Middle frontal gyrus (tissue), 1 donor: ENCODE data around the gene SAP30BP.

Experiments used
- DNase-seq: peaks from one replicate; pipeline ENCODE4 v3.0.0-alpha.2; 2015; ENCODE audit warnings: low spot score; ENCODE audit errors: extremely low spot score

SAP30BP gene

DNA sequence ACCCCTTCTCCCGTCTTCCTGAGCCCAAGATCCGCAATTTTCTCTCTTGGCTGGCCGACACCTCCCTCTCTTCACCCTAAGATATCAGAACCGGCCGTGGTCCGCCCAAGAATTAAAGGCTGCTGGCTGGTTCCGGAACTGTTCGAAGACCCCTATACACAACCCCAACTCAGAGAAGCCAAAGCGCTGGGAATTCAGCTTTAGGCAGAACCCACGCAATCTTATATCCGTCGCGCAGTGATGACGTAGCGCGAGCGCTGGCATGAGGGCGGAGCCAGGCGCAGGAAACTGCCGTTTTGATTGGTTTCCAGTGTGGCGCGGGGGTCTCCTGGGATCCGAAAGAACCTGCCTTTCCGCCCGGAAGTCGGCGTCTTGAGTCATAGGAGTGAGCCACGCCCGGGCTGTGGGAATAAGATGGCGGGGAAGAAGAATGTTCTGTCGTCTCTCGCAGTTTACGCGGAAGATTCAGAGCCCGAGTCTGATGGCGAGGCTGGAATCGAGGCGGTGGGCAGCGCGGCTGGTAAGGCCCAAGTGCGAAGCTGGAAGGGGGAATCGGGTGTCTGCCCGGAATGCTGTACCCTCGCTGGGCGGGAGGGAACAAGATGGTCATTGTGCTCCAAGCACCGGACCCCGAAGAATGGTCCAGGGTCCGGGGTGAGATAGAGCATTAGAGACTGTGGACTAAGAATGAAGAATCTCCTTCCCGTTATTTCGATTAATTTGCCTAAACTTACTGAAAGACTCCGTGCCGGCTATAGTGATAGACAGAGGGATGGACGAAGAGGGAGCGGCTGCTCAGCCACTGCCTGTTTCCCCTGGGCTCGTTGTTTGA is at the start of gene SAP30BP, which contains the start of gene RECQL5:
SAP30BP (plus strand) TSS at position 380 of the 832 bp plus-strand sequence; CDS start at position 415, 35 bp downstream.
RECQL5 (minus strand) TSS at position 196 of the 832 bp plus-strand sequence. CDS start 597 bp downstream, outside the sequence.
- peak; percentile 97 for DNase-seq

DNA sequence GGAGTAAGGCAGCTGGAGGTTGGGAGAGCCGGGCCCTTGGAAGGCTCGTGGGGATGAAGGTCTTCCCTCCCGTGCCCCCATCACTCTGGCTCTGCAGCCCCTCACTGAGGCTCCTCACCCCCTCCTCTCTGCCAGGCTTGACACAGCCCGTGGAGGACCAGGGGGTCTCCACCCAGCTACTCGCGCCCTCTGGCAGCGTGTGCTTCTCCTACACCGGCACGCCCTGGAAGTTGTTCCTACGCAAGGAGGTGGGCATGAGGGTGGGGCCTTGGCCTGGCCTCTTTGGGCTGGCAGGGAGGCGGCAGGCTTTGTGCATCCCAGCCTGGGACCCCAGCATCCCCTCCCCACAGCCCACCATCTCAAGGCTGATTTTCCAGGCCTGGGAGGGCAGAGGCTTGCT is 49.5 kb upstream of the SAP30BP start:
- no peak for DNase-seq

DNA sequence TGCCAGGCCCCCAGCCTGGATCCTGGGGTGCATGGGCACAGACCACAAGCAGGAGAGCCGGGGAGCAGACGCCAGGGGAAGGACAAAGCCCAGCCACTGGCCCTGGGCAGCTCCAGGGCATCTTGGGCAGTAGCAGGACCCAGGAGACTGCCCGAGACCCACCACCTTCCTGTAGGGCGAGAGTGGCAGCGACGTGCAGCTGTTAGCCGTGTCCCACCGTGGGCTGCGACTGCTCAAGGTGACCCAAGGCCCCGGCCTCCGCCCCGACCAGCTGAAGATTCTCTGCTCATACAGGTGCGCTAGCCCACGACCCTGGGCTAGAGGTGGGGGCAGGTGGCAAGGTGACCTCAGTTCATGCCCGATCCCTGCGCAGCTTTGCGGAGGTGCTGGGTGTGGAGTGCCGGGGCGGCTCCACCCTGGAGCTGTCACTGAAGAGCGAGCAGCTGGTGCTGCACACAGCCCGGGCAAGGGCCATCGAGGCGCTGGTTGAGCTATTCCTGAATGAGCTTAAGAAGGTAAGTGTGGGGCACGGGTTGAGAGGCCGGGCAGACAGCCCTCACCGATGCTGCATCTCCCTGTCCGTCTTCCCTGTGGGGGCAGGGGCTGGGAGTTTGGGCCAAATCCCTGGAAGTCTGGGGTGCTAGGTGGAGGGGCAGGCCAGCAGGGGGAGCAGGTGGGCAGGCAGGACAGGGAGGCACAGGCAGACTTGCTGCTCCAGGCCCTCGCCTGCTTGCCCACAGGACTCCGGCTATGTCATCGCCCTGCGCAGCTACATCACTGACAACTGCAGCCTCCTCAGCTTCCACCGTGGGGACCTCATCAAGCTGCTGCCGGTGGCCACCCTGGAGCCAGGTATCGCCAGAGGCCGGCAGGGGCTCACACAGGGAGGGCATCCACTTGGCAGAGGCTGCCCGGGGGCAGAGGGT is 47.4 kb upstream of the SAP30BP start:
- no peak for DNase-seq

DNA sequence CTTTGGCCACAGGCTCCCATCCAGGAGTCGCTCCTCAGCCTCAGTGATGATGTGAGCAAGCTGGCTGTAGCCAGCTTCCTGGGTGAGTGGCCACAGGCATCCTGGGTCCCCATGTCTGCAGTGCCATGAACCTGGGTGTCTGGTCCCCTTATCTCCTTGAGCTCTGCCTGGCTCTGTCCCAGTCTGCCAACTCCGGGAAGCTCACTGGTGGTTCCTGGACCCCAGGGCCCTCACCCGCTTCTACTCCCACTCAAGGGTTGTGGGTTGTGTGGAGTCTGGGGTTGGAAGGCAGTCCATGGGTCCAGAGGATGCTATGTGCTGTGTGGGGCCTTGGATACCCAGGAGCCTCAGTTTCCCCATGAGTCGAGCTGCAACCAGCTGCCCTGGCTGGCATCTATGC is 45.6 kb upstream of the SAP30BP start:
- DNase-seq = no peak

DNA sequence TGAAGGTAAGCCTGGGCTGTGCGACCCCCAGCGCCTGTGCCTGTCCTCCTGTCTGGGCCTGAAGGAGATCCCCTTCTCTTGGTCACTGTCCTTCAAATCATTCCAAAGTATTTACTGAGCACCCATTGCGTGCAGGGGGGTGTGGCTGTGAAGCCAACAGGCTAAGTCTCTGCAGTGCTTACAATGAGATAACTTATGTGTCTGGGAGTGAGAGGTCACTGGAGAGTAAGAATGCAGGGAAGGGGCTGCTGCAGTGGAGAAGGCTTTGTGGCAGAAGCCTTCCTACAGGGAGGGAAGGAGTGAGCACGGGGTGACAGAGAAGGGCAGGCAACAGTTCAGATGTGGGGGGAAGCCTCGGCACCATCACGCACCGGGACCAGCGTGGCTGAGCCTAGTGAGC is 45.1 kb upstream of the SAP30BP start:
- no peak for DNase-seq

DNA sequence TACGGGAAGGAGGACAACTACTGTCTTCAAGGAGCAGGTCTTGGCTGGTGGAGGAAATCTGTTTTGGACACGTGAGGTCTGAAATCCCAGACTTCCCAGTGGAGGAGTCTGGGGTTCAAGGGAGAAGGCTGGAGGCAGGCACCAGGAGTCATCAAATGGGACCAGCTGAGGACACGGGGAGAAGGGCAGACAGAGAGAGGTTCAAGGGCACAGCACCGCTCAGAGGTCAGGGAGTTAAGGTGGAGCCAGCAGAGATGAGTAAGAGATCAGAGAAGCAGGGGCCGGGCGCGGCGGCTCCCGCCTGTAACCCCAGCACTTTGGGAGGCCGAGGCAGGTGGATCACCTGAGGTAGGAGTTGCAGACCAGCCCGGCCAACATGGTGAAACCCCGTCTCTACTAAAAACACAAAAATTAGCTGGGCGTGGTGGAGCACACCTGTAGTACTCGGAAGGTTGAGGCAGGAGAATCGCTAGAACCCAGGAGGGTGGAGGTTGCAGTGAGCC is 44.3 kb upstream of the SAP30BP start:
- DNase-seq = no peak

DNA sequence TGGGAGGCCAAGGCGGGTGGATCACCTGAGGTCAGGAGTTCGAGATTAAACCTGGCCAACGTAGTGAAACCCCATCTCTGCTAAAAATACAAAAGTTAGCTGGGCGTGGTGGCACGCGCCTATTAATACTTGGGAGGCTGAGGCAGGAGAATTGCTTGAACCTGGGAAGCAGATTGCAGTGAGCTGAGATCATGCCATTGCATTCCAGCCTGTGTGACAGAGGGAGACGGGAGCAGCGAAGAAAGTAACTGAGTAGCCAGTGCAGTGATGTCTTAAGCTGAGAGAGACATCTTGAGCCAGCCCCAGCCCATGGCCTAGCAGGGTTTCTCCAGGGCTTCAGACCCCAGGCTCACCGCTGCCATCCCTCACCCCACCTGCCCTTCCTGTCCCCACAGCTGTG is 43.8 kb upstream of the SAP30BP start:
- DNase-seq = no peak

DNA sequence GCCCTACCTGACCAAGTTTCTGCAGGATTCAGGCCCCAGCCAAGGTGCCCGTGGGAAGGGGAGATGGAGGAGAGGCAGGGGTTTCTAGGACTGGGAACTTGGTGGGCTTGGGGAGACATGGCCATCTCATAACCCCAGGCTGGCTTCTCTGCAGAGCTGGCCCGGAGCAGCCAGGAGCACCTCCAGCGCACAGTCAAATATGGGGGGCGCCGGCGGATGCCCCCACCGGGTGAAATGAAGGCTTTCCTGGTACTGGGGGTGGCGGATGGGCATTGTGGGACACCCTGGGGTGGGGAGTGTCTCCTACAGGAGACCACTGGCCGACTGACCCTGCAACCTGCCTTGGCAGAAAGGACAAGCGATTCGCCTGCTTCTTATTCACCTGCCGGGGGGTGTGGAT is 43.1 kb upstream of the SAP30BP start:
- DNase-seq = no peak

DNA sequence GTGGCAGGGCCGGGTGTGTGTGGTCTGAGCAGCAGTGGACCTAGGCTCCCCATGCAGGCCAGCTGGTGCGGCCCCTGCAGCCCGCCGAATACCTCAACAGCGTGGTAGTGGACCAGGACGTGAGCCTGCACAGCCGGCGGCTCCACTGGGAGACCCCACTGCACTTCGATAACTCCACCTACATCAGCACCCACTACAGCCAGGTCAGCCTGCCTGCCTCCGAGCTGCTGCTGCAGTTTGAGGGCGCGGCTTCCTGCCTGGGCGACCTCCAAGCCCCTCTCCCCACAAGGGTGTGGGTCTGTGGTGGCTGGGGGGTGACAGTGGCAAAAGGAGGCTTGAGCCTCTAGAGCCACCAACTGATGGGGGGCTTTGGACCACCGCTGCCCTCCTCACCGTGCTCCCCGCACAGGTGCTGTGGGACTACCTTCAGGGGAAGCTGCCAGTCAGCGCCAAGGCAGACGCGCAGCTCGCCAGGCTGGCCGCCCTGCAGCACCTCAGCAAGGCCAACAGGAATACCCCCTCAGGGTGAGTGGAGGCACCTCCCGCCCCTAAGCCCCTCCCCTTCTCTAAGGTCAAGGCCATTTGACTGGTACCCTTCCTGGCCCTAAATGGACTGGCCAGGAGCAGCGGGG is 42.3 kb upstream of the SAP30BP start:
- no peak for DNase-seq

DNA sequence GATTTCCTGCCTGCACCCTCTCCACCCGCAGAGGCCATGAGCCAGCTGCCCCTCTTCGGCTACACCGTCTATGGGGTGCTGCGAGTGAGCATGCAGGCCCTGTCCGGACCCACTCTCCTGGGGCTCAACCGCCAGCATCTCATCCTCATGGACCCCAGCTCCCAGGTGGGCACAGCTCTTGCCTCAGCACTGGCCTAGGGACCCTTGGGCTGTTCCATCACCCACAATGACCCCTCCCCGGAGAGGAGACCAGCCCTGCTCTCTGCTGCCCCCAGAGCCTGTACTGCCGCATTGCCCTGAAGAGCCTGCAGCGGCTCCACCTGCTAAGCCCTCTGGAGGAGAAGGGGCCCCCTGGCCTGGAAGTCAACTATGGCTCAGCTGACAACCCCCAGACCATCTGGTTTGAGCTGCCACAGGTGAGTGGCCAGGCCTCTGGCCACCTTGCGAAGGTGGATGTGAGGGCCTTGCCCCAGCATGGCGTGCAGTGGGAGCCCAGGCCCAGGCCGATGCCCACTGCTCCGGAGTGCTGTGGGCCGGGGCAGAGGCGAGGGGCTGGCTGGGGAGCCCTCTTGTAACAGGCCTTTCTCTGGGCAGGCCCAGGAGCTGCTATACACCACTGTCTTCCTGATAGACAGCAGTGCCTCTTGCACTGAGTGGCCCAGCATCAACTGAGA is 41.2 kb upstream of the SAP30BP start:
- DNase-seq = no peak

DNA sequence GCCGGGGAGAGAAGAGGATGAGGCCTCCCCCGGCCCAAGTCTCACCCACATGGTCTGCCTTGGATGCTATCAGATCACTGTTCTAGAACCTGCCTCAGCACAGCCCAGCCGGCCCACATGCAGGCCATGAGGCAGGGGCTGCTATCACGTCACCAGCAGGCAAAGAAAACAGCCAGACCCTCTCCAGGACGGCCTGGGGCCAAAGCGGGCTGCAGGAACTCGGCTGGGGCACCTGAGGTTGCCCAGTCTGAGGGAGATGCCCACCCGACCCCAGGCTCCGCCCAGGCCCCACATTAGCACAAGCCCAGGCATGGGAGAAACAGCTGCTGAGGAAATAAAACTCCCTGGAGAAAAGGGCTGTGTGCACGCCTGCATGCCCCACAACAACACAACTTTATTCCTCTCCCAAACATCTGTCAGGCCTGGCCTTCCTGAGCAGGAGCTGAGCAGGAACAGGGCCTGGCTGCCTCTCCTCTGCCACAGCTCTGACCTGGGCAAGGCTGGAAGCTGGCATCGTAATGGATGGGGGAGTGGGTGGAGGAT is 40.6 kb upstream of the SAP30BP start:
- no peak for DNase-seq

DNA sequence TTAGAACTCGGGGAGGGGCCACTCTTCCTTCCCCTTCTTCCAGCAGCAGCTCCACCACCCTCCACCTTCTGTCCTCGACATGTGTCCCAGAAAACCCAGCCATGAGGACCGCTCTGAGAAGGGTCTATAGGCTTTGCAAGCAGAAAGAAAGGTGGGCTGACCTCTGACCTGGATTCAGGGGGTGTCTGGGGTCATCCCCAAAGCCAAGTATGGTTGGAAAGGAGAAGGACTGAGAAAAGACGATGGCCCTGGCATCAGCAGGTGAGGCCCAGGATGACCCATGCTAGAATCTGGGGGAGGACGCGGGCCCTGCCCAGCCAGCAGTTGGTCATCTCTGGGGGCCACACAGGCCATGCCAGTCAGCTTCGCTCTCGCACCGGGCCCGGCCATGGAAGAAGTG is 40.0 kb upstream of the SAP30BP start:
- no peak for DNase-seq

DNA sequence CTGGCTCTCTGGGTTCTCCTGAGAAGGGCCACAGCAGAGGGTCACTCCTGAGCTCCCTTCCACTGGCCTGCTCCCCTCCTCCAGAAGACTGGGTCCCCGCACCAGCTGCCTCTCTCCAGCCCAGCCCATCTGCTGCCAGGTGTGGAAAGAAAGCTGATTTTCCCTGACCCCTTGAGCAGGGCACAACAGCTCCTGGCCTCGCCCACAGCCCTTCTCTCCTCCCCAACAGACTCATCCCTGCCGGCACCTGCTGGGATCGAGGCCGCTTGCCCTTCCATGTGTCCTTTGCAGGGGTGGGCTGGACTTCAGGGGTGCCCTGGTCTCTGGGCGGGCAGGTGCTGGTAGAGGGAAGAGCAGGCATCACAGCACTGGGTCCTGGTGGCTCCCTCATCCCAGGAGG is 38.7 kb upstream of the SAP30BP start:
- no peak for DNase-seq

DNA sequence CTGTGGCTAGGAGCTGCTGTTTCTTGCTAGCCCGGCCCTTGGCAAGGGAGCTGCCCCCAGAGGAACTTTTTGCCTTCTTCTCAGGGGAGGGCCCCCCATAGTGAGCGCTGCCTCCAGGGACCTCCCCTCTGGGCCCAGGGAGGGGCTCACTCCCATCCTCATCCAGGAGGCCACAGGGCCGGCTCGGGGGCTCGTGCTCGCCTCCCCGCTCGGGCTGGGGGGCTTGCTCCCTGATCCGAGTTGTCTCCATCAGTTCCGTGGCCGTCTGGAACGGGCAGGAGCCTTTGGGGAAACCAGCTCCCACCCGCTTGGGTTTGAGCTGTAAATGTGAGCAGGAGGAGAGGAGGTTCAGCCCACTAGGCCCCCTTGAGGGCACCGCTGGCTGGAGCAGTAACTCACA is 38.0 kb upstream of the SAP30BP start:
- DNase-seq = no peak

DNA sequence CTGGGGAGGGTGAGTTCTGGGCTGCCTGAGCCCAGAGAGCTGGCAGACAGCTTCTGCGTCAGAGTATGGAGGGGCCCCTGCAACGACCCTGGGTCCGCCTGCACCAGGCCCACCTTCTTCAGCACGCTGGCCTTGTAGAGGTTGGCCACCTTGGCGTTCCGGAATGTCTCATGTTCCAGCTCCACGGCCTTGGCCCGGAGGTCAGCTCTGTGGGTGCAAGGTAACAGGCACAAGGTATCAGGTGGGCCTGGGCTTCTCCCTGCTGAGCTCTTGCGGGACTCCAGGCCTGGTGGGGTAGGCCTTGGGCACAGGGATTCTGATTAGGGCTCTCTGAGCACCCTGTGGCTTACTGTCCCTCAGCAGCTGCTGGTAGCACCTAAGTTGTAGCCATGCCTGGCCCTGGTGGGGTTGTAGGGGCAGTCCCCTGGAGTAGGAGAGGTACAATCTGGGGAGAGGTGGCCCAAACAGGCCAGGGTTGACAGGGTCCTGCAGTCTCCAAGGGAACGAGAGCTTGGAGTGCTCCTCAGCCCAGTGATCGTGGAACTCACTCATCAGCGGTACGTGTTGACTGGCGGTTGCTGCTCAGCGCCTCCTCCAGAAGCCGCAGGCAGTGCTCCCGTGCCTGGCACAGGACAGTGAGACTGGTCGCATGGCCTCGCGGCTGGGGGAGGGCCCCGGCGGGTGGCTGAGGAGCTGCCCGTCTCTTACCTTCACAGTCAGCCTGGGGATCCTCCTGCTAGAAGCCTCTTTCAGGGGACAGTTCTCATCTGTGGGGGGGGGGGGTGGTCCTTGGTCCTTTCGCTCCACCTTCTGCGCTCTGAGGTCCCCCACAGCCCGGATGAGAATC is 36.8 kb upstream of the SAP30BP start:
- no peak for DNase-seq

DNA sequence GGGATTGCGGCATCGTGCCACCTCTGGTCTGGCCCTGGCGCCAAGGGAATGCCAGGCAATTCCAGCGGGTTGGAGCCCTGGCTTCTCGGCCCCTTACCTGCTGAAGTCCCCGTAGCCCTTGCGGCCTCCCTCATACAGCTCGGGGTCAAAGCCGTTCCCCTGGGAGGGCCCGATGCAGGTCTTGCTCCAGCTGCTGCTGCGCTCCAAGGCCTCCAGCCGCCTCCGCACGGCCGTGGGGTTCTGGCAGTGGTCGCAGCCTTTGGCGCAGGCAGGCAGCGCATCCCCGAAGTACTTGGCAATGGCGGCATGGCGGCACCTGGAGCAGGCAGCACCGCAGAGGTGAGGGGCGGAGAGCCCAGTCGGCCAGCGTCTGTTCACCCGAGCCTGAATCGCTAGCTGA is 35.8 kb upstream of the SAP30BP start:
- no peak for DNase-seq

DNA sequence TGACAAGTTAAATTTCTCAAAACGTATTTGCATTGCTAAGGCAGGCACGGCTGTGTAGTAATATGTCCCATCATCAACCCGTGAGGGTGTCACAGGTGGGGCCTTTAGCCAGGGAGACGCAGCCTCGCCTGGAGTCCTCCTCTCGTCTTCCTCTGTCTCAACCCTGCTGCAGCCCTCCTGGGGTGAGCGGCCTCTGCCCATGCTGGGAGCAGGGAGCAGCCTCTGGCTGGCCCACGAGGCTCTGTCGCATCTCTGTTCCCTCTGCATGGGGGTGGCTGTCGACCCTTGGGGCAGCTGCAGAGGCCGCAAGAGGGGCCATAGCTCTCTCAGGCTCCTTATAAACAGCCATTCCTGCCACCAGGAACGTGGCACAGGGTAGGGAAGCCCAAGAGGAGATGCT is 34.7 kb upstream of the SAP30BP start:
- DNase-seq = no peak

DNA sequence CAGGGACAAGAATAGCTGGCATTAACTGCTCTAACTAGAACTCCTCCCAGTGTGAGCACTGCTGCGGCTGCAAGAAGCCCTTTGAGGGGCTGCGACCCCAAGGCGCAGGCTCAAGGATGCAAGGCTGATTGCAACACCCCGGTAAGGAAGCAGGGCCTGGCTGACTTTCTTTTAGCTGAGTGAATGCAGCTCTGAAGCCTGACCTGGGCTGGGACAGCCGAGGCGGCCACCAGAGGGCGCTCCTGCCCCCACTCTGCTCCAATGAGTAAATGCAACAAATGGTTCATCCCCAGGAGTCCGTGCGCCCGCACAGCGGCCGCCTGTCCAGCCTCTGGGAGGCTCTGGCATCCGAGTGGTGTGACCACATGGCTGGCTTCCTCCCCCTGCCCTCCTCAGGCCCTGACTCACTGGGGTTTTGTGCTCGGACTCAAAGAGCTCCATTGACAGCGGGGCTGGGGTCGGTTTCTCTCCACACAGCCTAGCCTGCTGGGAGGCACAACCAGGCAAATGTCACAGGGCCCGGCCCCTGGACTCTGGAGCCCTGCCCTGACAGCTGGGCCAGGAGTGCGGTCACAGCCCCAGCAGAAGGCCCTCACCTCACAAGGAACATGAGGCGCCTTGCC is 34.2 kb upstream of the SAP30BP start, which contains the start of gene SMIM5:
SMIM5 (plus strand) TSS at position 572 of the 623 bp plus-strand sequence. CDS start 6,768 bp downstream, outside the sequence.
- DNase-seq = peak; percentile 88
